B cell (primary cell): ENCODE results near the gene BACH2. TPM values are rescaled to one million over a fixed set of nuclear protein-coding genes. Genes with fewer than 3 reads are reported as not detected.

Experiments used
- ATAC-seq: fragments of 200-7000 bp; cut with Tn5 transposase; one replicate; pipeline ENCODE4 v1.10.0; 2021; ENCODE audit warnings: low read depth, mild to moderate bottlenecking, moderate number of reproducible peaks, moderate library complexity
- CTCF ChIA-PET: fragments of 350-600 bp; sonication (Branson Sonifier 250); formaldehyde crosslinking; loops from one replicate; lab custom pipeline; 2021; ENCODE audit warnings: antibody characterized with exemption, inconsistent platforms; lab: Charles Lee
- POLR2A ChIA-PET: fragments of 350-600 bp; sonication (Branson Sonifier 250); formaldehyde crosslinking; loops from one replicate; lab custom pipeline; 2021; ENCODE audit warnings: antibody characterized with exemption; lab: Charles Lee
- DNase-seq: peaks from one replicate; pipeline ENCODE4 v3.0.0; 2013
- H2AFZ ChIP-seq: 2 replicates; pipeline ENCODE4 v1.6.1; 2012; ENCODE audit warnings: mild to moderate bottlenecking, low read depth, low read length; ENCODE audit not compliant: insufficient read depth, poor library complexity, severe bottlenecking
- H3K27ac ChIP-seq, 2 donors: 1 replicate in 1 of 2; 2 replicates in 1 of 2; pipeline ENCODE4 v1.5.1; 2012 to 2013; ENCODE audit warnings: low read length in 2 of 2, mild to moderate bottlenecking in 2 of 2, moderate library complexity in 1 of 2
- H3K27me3 ChIP-seq, 4 experiments: fragments of 200-600 bp in 1 of 4; sonication (generic) in 1 of 4; replicated peaks in 1 of 4; 1 replicate in 2 of 4; 2 replicates in 2 of 4; pipeline versions ENCODE4 v1.6.1 to v1.7.0; 2013 to 2016; ENCODE audit warnings: low read length in 3 of 4, mild to moderate bottlenecking in 2 of 4, mixed read lengths in 1 of 4, moderate library complexity in 1 of 4; ENCODE audit not compliant: insufficient read depth in 4 of 4, control insufficient read depth in 3 of 4; ENCODE audit errors: control extremely low read depth in 1 of 4
- H3K36me3 ChIP-seq, 2 experiments: replicated peaks in 1 of 2; 1 replicate in 1 of 2; 2 replicates in 1 of 2; pipeline versions ENCODE4 v1.6.1 to v1.7.1; 2013; ENCODE audit warnings: low read length in 1 of 2; ENCODE audit not compliant: insufficient read depth in 2 of 2, control insufficient read depth in 1 of 2; ENCODE audit errors: control extremely low read depth in 1 of 2, extremely low read depth in 1 of 2
- H3K4me1 ChIP-seq, 2 donors: fragments of 200-600 bp in 1 of 2; sonication (generic) in 1 of 2; 1 replicate in 1 of 2; 2 replicates in 1 of 2; pipeline versions ENCODE4 v1.5.1 to v1.6.1; 2013 to 2017; ENCODE audit warnings: low read length in 2 of 2; ENCODE audit not compliant: control insufficient read depth in 2 of 2, insufficient read depth in 2 of 2
- H3K4me2 ChIP-seq: replicated peaks from 2 replicates; pipeline ENCODE3; 2012; ENCODE audit warnings: mild to moderate bottlenecking, low read depth, low read length; ENCODE audit not compliant: poor library complexity, severe bottlenecking
- H3K4me3 ChIP-seq, 5 experiments: fragments of 200-600 bp in 1 of 5; sonication (generic) in 1 of 5; 1 replicate in 3 of 5; 2 replicates in 2 of 5; pipeline versions ENCODE4 v1.5.1 to v1.7.0; 2011 to 2016; ENCODE audit warnings: low read length in 4 of 5, mild to moderate bottlenecking in 4 of 5, low read depth in 2 of 5, control low read depth in 1 of 5, moderate library complexity in 1 of 5; ENCODE audit not compliant: insufficient read depth in 1 of 5; ENCODE audit errors: control extremely low read depth in 1 of 5, extremely low read depth in 1 of 5
- H3K79me2 ChIP-seq: fragments of 200-600 bp; sonication (generic); one replicate; pipeline ENCODE4 v1.6.0; 2016; ENCODE audit warnings: low read length; ENCODE audit not compliant: control insufficient read depth, insufficient read depth
- H3K9ac ChIP-seq: fragments of 200-600 bp; sonication (generic); 2 replicates; pipeline ENCODE4 v1.6.1; 2017; ENCODE audit warnings: mild to moderate bottlenecking, low read length, moderate library complexity
- H3K9me3 ChIP-seq, 3 donors: one replicate each; pipeline versions ENCODE4 v1.6.1 to v1.7.1; 2013; ENCODE audit warnings: low read length in 2 of 3; ENCODE audit not compliant: control insufficient read depth in 2 of 3, insufficient read depth in 1 of 3; ENCODE audit errors: control extremely low read depth in 1 of 3
- H4K20me1 ChIP-seq: 2 replicates; pipeline ENCODE4 v1.6.0; 2012; ENCODE audit warnings: mild to moderate bottlenecking, low read length; ENCODE audit not compliant: insufficient read depth, control insufficient read depth, poor library complexity, severe bottlenecking
- H3K27ac Mint-ChIP-seq: one replicate; pipeline ENCODE4 v1.8.0; 2021; ENCODE audit warnings: mixed read lengths
- H3K27me3 Mint-ChIP-seq: one replicate; pipeline ENCODE4 v1.8.0; 2021; ENCODE audit warnings: mixed read lengths
- H3K4me1 Mint-ChIP-seq: one replicate; pipeline ENCODE4 v1.8.0; 2021; ENCODE audit warnings: mixed read lengths
- H3K4me3 Mint-ChIP-seq: one replicate; pipeline ENCODE4 v1.8.0; 2021; ENCODE audit warnings: mixed read lengths
- H3K9me3 Mint-ChIP-seq: one replicate; pipeline ENCODE4 v1.8.0; 2022; ENCODE audit warnings: mixed read lengths; ENCODE audit not compliant: insufficient read depth
- EZH2 ChIP-seq: IDR thresholded peaks from 2 replicates; pipeline ENCODE4 v1.6.1; 2012; ENCODE audit warnings: borderline replicate concordance, low read depth, mild to moderate bottlenecking, moderate library complexity, low read length; ENCODE audit not compliant: insufficient read depth, poor library complexity, severe bottlenecking
- WGBS: methylation state at CpG from one replicate; pipeline ENCODE4 v1.1.5; 2013; ENCODE audit warnings: missing lambda C conversion rate; ENCODE audit not compliant: insufficient coverage; 5-methylcytosine and 5-hydroxymethylcytosine counted together
- intact Hi-C: fragments of 100-400 bp; cut with micrococcal nuclease; formaldehyde crosslinking; loops from one replicate; pipeline ENCODE4 v1.10.0; 2022
- polyA plus RNA-seq: library from polyadenylated mRNA; depleted of rRNA; stranded (reverse); fragments of >200 nt; gene quantifications from 2 replicates; pipeline ENCODE4 v1.2.3, GENCODE V29; 2012
- total RNA-seq, 2 donors: library from RNA; stranded (reverse); fragments of 120-200 nt in 1 of 2; gene quantifications; 1 replicate in 1 of 2; 2 replicates in 1 of 2; pipeline versions ENCODE4 v1.2.3 to v1.2.4, GENCODE V29; 2013 to 2022
- TF ChIP-seq, protein P1 (sequence below): fragments of 200-600 bp; IDR thresholded peaks from one replicate; pipeline ENCODE4 v1.8.0; 2022; ENCODE audit warnings: antibody characterized with exemption, mild to moderate bottlenecking

BACH2 gene
- total and polyA plus RNA-seq, 2 donors (not counting 1 experiment from before 2014, with no cell fraction given) = 41.1 to 235 TPM

DNA sequence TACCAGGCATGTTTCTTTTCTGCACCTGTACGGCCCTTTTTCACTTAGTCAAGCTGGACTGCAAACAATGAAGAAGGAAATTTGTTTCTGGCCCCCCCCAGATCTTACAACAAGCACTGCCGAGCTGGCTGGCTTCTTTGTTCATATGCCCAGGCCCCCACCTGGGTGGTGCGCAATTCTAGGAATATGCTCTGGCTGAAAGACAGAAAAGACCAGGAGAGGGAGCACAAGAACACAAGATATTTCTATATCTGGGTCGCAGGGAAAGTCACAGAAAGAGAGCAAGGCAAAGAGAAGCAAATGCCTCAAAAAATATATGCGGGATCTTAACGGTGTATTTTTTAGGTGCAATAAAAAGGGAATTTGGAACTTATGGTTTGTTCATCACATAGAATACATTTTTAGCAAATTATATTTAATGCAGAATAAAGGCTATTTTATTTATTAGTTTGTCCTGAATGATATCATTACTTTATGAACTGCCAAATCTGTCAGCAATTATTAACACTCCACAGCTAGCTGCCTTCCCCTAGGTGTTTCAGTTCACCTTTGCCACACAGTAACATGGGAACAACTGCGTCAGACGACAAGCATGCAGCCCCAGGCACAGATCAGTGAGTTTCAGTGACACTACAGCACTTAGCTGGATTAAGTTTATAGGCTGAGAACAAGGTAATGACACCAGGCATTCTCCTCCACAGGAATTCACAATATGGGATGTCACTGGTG, 325.9 kb downstream of the BACH2 start:
- H3K4me2 ChIP-seq = no peak overlapping the region
- no peak for TF ChIP-seq EZH2
- TF ChIP-seq, protein P1, sequence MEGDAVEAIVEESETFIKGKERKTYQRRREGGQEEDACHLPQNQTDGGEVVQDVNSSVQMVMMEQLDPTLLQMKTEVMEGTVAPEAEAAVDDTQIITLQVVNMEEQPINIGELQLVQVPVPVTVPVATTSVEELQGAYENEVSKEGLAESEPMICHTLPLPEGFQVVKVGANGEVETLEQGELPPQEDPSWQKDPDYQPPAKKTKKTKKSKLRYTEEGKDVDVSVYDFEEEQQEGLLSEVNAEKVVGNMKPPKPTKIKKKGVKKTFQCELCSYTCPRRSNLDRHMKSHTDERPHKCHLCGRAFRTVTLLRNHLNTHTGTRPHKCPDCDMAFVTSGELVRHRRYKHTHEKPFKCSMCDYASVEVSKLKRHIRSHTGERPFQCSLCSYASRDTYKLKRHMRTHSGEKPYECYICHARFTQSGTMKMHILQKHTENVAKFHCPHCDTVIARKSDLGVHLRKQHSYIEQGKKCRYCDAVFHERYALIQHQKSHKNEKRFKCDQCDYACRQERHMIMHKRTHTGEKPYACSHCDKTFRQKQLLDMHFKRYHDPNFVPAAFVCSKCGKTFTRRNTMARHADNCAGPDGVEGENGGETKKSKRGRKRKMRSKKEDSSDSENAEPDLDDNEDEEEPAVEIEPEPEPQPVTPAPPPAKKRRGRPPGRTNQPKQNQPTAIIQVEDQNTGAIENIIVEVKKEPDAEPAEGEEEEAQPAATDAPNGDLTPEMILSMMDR = no peak
- peaks cover 17% of the 10 kb centered on the region for H3K4me1 Mint-ChIP-seq
- intact Hi-C loops = loop anchor here (1.0 kb wide), 2 partner anchors 246 to 509 kb away; no protein-coding TSS in a partner anchor
- no peaks in the 10 kb centered on the region for H3K9me3 ChIP-seq
- H3K27ac Mint-ChIP-seq = no peak overlapping the region
- H3K4me3 Mint-ChIP-seq = no peak overlapping the region
- H3K9me3 Mint-ChIP-seq = no peaks in the 10 kb centered on the region
- peaks cover 0 to 65% of the 10 kb centered on the region in 2 experiments for H3K36me3 ChIP-seq
- ATAC-seq (no peak), DNase-seq (peak; percentile 33)
- no peaks in the 10 kb centered on the region for H3K27me3 Mint-ChIP-seq
- no peak overlapping the region for H3K4me3 ChIP-seq
- no peaks in the 10 kb centered on the region for H3K27me3 ChIP-seq
- no peak overlapping the region for H2AFZ ChIP-seq
- 66% methylated on average over 4 of the region's 8 CpGs for WGBS
- no peaks in the 10 kb centered on the region for H3K4me1 ChIP-seq
- H3K27ac ChIP-seq = peak overlapping the region in 1 of 2 donors; percentile 33
- H3K9ac ChIP-seq = no peak overlapping the region
- CTCF ChIA-PET = interaction anchor here (0.9 to 3.0 kb wide), 6 partner anchors 14 to 508 kb away, joined by 3 to 14 read pairs (median 4); no protein-coding TSS in a partner anchor
- POLR2A ChIA-PET = no interaction called here
- peaks cover 53% of the 10 kb centered on the region for H3K79me2 ChIP-seq
- peaks cover 74% of the 10 kb centered on the region for H4K20me1 ChIP-seq

DNA sequence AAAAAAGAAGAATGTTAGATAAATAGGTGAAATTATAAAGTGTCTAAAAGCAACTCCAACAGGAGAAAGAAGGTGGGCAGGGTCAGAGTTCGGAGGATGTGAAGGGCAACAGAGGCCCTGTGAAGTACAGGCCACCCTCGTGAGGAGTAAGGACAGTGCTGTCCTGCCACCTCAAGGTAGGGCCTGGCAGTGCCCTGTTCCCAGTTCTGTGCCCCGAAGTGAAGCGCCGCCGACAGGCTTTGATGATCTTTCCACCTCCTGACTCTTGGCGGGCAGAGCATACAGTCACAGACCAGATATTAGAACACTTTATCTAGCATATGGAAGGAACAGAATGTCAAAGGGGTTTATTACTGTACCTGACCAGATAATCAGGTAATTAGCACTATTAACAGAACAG, 326.6 kb downstream of the BACH2 start:
- TF ChIP-seq, protein P1 = no peak
- TF ChIP-seq EZH2 = no peak
- H3K27me3 Mint-ChIP-seq = no peaks in the 10 kb centered on the region
- H3K4me2 ChIP-seq = no peak overlapping the region
- ChIA-PET POLR2A (no interaction called here), CTCF (interaction anchor here (0.9 to 3.0 kb wide), 7 partner anchors 14 to 509 kb away, joined by 3 to 14 read pairs (median 4); no protein-coding TSS in a partner anchor)
- ATAC-seq (no peak), DNase-seq (no peak)
- intact Hi-C loops = loop anchor here (1.0 kb wide), 2 partner anchors 246 to 509 kb away; no protein-coding TSS in a partner anchor
- no peaks in the 10 kb centered on the region for H3K4me1 ChIP-seq
- H3K27me3 ChIP-seq = no peaks in the 10 kb centered on the region
- no peak overlapping the region for H2AFZ ChIP-seq
- H3K9ac ChIP-seq = no peak overlapping the region
- no peaks in the 10 kb centered on the region for H3K9me3 ChIP-seq
- H3K4me1 Mint-ChIP-seq = peaks cover 20% of the 10 kb centered on the region
- peaks cover 75% of the 10 kb centered on the region for H4K20me1 ChIP-seq
- 95% methylated on average over 3 of the region's 7 CpGs for WGBS
- no peak overlapping the region for H3K4me3 ChIP-seq
- H3K9me3 Mint-ChIP-seq = no peaks in the 10 kb centered on the region
- no peak overlapping the region for H3K27ac ChIP-seq
- H3K79me2 ChIP-seq = peaks cover 53% of the 10 kb centered on the region
- no peak overlapping the region for H3K27ac Mint-ChIP-seq
- H3K36me3 ChIP-seq = peaks cover 0 to 66% of the 10 kb centered on the region in 2 experiments
- no peak overlapping the region for H3K4me3 Mint-ChIP-seq
